Fibroblast of skin of abdomen (primary cell): ENCODE measurements around the gene SLC35B2.

ENCODE experiments used
- DNase-seq: peaks from one replicate; pipeline ENCODE4 v3.0.0-alpha.2; 2013

The SLC35B2 gene

DNA sequence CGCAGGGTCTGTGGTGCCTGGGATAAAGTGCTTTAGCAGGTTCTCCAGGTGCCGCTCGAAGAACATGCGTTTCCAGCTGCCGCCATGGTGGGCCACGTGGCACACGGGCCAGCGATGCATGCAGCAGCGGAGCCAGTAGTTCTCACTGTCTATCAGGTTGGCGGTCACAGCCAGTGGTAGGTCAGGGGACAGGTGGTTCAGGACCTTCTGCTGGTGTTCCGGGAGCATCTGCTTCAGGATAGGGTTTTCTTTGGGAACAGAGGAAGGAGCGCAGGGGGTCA, 28.9 kb upstream of the SLC35B2 start:
- no peak for DNase-seq

DNA sequence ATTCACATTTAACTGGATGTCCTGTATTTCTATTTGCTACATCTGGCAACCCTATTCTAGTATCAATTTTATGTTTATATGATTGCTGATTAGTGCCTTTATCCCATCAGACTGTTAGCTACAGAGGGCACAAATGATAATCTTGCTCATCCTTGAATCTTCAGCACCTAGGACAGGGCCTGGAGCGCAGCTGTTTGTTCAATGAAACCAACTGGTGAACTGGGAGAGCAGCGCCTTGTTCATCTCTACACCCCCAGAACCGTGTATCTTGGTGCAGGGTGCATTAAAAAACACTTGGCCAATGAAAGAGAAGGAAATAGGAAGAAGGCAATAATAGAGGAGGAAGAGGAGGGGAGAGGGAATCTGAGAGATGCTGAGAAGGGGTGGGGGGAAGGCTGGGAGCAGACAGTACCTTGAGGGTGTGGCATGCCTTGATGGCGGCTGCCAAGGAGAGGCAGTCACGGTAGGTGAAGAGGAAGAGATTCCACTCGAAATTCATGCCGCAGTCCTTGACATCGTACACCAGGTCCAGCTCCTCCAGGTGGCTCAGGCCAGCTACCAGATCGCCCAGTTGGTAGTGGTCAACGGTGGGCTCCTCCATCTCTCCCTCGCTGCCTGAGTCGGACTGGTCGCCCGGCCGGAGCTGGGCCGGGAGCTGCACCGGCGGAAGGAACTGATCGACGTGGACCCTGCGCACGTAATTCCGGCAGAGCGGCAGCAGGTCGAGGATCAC, 28.4 kb upstream of the SLC35B2 start:
- no peak for DNase-seq

DNA sequence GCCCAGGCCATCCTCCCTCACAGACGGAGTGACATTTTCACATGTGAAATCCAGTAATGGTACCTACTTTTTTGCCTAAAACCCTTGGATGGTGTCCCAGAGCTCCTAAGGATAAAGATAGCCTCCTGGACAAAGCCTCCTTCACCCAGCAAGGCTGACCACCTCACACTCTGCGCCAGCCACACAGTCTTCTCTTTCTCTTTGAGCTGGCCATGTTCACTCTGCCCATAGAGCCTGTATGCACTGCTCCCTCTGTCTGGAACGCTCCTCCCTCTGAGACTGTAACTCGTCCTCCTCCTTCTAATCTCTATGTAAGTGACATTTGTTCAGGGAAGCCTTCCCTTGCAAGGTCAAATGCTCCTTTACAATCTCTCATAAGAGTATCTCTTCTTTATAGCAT, 27.5 kb upstream of the SLC35B2 start:
- DNase-seq = no peak

DNA sequence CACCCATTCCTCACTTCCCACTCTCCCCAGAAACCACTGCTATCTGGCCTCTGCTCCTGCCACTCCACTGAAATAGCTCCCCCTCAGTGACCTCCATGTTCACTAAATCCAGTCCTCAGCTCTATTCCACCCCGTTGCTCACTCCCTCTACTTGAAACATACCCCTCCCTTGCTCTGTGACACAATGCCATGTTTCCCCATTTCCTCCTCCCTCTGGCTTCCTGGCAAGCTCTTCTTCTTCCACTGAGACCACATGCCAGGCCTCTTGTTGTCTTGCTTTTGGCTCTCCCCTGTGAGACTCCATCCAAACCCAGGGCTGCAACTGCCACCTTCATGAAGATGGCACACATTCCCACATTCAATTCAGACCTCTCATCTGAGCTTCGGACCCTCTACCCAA, 26.8 kb upstream of the SLC35B2 start:
- no peak for DNase-seq

DNA sequence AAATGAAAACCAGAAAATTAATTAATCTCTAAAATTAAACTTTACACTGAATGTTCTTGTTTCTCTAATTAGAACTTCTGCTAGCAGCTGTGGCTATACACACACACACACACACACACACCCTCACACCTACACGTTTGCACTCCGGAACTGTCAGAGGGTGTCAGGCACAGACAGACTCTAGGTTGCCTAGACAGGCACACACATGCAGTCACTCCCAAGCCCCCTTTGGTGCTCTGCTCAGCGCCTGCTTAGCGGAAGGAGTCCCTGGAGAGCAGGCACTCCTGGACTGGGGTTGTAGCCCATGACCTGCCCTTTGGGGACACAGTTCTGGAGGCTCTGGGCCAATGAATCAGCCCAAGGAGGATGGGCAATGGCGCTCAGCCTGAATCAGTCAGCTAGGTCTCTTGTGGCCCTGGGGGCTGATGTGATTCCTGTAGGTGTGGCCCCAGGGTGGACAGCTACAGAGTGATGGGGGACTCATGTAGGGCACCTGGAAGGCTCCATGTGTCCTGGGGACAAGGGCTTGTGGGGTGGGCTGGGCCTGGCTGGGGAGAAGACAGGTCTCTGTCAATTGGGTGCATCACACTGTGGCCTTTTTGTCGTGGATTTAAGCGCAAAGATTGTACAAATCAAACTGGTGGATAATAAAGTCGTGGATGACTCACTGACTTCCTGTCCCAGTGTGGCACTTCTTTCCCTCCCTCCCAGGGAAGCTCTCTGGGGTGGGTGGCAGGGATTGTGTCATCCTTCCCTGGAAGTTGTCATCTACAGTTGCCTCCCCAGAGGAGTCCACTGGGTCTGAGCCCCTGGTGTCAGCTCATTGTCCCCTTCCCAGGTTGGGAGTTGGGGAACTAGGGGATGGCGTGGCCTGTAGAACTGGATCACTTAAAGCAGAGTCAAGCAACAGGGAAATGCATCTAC, 21.7 kb upstream of the SLC35B2 start:
- DNase-seq = no peak

DNA sequence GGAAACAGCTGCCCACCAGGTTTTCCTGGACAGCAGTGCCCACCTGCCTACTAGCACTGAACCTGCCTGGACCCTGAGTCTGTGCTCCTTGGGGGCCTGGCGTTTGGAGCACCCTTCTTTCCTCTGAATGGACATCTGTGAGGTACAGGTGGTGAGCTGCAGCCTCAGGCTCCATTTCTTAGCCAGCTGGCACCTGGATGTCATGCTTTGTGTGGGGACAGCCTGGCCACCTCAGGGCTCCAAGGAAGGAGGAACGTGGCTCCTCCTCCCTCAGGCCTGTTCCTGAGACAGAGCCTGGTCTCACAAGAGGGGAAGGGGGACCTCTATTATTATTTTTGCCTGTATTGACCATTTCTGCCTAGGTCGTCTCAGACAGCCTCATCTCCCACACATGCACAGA, 21.0 kb upstream of the SLC35B2 start:
- DNase-seq = no peak

DNA sequence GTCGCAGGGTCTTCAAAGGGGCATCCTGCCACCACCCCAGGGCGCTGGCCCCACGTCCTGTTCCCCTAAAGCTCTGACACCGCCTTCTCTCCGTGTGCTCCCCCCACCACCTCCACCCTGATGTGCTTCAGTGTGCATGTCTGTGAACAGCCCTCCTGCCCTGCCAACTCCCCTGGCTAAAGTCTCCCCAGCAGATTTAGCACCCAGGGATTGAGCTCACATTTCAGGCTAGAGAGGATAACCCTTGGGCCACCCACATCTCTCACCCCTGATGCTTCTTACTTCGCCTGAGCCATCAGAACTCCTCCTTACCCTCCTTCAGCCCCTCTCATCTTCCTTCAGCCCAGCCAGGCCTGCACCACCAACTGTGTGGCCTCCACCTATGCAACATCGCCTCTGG, 20.4 kb upstream of the SLC35B2 start:
- no peak for DNase-seq

DNA sequence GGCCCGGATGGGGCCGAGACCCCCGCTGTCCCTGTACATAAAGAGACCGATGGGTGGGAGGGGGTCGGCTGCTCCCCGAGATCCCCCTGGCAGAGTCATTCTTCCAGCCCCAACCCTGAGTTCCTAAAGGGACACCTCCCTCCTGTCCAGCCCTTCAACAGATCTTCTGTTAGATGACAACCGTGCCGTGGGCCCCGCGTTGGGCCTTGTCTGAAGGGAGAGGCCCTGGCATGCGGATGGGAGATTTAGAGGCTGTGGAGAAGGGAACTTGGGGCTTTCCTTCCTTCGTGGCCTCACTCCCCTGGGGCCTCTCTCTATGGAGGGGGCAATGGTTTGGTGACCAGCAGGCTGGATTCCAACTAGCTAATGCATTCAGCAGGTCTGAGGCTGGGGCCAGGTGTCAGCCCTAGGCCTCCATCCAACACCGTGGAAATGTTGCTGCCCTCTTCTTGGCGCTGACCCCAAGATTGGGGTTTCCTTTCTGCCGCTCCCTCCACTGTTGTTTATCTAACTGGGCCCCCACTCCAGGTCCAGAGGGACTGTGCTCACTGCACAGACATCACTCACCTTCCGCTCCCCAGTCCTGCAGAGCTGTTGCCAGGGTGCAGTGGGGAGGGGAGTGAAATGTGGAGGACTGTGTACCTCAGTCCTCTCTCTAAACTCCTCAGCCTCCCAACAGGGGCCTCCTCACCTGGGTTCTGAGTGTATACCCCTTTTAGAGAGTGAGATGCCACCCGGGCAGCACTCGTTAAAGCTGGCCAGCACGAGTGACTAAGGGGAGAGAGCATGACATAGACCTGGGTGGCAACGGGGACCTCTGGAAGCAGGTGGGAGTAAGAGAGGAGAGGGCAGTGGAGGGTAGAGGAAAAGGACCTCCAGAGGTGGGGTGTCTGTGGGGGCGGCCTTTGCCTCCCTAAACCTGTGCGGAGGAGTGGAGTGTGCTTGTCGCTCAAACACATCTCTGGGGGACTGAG, 19.6 kb upstream of the SLC35B2 start:
- no peak for DNase-seq

DNA sequence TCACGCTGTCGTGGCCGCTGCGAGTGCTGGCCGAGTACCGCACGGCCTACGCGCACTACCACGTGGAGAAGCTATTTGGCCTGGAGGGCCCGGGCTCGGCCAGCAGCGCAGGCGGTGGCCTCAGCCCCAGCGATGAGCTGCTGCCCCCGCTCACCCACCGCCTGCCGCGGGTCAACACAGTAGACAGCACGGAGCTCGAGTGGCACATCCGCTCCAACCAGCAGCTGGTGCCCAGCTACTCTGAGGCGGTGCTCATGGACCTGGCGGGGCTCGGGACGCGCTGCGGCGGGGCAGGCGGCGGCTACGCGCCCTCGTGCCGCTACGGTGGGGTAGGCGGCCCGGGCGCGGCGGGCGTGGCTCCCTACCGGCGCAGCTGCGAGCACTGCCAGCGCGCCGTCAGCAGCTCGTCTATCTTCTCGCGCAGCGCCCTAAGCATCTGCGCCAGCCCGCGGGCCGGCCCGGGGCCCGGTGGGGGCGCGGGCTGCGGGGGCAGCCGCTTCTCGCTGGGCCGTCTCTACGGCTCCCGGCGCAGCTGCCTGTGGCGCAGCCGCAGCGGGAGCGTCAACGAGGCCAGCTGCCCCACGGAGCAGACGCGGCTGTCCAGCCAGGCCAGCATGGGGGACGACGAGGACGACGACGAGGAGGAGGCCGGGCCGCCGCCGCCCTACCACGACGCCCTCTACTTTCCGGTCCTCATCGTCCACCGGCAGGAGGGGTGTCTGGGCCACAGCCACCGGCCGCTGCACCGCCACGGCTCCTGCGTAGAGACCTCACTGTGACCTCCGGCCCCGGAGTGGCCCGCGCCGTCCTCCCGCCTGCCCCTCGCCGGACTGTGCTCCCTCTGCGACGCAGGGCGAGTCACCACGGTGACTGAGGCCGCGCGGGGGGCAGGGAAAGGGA, 18.7 kb upstream of the SLC35B2 start:
- DNase-seq = no peak

DNA sequence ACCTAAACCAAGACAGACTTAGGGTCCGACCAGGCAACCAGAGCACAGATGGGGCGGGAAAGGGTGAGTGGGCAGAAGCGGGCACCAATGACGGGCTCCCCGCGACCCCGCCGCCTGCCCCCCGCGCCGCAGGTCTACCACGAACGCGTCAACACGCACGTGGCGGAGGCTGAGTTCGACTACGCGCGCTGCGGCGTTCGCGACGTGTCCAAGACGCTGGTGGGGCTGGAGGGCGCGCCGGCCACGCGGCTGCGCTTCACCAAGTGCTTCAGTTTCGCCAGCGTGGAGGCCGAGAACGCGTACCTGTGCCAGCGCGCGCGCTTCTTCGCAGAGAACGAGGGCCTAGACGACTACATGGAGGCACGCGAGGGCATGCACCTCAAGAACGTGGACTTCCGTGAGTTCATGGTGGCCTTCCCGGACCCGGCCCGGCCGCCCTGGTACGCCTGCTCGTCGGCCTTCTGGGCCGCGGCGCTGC, 18.0 kb upstream of the SLC35B2 start:
- no peak for DNase-seq

DNA sequence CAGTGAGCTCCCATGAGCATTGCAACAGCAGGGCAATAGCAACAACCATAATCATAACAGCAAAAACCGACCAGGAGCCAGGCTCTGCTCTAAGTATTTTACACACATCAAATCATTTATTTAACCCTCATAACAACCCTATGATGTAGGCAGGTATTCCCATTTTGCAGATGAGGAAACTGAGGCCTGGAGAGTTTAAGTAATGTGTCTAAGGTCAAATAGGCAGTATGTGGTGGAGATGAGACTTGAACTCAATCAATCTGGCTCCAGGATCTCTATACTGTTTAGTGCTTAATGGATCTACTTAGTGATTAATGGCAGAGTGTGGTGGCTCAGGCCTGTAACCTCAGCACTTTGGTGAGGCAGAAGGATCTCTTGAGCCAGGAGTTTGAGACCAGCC, 16.3 kb upstream of the SLC35B2 start:
- no peak for DNase-seq

DNA sequence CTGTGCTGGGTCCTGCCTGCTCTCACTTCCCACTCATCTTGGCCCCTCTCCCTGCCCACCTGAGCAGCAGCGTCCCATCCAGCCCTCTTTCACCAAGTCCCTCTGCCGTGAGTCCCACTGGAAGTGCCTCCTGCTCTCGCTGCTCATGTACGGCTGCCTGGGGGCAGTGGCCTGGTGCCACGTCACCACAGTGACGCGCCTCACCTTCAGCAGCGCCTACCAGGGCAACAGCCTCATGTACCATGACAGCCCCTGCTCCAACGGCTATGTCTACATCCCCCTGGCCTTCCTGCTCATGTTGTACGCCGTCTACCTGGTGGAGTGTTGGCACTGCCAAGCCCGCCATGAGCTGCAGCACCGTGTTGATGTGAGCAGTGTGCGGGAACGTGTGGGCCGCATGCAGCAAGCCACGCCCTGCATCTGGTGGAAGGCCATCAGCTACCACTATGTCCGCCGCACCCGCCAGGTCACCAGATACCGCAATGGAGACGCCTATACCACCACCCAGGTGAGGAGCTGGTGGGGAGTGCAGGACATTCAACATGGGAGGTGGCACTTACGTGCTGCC, 15.8 kb upstream of the SLC35B2 start:
- DNase-seq = no peak

DNA sequence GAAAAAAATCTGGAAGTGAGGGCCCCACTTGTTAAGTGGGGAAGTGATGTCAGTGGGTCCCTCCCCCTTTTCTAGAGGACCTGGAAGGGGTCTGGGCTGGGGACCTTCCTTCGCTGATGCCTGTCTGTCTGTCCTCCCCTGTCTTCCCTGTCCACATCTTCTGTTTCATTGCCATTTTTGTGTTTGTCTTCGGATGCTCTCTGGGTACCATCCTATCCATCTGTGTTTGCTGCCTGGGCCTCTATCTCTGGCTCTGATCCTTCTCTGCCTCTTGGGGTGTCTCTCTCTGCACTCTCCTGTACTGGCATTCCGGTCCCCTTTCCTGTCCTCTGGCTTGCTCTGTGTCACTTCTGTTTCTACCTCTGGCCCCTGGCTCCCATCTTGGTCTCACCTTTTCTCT, 15.2 kb upstream of the SLC35B2 start:
- DNase-seq = no peak

DNA sequence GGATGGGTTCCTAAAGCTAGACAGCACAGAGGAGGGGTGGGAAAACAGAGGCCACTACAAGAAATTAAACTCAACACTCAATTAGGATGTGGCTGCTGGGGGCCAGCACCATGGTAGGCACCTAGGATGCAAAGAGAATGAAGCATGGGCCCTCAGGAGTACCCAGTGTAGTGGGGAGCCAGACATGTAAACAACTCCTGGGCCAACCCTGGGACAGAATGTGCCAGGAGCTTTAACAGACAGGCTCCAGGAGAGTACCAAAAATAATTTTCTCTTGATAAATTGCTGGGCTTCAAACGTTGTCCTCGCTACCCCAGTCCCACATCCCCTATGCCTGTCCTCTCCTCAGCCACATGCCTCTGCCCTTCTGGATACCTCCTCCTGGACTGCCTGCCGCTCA, 14.6 kb upstream of the SLC35B2 start:
- DNase-seq = no peak

DNA sequence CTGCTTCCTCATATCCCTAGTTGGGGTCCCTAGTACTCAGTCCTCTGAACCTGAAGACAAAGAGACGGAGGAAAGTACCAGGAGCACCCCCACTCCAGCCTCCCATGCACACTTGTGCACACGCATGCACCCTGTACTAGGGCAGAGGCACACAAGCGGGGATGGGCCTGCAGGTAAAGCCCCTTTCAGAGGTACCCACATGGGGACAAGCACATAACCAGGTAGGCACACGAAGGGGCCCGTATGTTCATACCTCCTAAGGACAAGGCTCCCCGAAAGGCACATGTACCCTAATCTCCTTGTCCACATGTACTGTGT, 14.0 kb upstream of the SLC35B2 start:
- DNase-seq = no peak

DNA sequence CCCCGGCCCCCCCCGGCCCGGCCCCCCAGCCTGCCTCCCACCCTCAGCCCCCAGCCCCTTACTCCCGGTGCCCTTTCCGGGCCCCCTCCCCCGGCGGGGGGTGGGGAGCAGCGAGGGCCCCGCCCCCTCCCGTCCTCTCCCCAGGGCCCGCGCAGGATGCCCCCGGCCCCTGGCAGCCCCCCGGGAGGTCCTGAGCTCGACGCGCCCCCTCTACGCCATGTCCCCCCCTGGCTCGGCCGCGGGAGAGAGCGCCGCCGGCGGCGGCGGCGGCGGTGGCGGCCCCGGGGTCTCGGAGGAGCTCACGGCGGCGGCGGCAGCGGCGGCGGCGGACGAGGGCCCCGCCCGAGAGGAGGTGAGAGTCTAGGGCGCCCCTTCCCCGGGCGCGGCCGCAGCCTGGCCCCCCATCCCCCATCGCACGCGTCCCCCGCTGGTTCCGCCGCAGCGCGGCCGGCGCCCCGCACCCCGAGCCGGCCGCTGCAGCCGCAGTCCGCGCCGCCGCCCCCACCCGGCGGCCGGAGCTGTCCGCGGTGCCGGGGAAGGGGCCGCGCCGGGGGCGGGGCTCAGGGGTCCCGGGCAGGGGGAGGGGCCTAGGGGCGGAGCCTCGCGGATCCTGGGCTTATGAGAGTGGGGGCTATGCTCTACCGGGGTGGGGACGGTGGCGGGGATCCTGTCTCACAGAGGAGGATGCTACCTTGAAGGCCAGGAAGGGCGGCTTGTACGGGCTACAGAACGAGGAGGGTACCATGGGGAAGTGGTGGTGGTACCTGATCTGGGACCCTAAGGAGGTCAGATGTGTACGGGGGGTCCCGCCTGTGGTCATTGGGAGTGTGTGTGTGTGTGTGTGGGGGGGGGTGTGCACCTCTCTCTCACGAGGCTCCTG, 13.4 kb upstream of the SLC35B2 start:
- DNase-seq = no peak

DNA sequence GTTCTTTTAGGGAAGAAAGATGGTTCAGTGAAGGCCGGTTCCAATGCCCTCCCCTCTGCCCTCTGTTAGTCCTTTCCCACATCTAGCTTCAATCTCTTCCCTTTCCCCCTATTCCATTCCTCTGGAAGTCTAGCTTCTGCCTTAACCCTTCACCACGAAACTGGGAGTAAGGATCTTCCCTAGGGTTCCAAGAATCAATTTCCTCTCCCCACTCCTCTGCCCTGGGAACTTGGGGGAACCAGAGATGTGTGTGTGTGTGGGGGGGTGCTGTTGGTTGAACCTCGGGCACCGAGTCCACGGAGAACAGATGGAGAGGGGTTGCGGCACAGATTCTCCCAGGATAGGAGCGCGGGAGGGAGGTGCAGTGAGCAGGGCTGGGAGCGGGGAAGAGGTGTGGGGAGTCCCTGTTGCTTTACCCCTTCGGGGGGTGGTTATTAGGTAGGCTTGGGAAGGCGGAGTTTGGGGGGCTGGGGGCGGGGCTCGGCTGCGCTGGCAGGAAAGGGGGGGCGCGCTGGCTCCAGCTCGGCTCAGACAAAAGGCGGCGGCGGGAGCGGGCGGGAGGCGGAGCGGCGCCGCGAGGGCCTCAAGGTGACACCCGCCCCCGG, 12.7 kb upstream of the SLC35B2 start, which contains the start of gene TMEM151B:
TMEM151B (plus strand) TSS at position 530 of the 605 bp plus-strand sequence. CDS start 293 bp downstream, outside the sequence.
- DNase-seq = no peak

DNA sequence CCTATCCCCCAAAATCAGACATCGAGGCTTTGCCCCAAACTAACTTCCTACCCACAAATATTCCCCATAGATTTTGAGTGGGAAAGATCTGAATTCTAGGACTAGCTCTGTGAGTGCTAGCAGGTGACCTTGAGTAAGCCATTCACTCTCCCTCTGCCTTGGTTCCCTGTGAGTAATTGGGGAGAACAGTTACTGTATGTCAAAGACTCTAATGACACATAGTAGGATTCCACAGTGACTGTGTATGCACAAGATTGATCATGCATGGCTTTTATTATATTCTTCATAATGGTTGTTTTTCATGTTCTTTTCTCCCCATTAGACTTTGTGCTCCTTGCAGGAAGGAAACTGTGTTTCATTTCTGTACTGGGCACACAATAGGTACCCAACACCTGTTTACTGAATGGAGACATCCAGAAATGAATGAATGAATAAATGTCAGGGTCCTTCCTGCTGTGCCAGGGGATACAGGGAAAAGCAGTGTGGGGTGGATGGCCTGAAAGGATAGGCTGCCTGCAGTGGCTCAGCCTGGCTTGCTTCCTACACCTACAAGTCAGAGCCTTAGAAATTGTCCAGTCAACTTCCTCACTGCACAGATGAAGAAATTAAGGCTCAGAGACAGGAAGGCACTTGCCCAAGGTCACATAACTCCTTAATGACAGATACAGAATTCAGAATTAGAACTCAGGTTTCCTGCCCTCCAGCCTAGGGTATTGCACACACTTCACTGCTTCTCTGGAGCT, 12.0 kb upstream of the SLC35B2 start:
- no peak for DNase-seq

DNA sequence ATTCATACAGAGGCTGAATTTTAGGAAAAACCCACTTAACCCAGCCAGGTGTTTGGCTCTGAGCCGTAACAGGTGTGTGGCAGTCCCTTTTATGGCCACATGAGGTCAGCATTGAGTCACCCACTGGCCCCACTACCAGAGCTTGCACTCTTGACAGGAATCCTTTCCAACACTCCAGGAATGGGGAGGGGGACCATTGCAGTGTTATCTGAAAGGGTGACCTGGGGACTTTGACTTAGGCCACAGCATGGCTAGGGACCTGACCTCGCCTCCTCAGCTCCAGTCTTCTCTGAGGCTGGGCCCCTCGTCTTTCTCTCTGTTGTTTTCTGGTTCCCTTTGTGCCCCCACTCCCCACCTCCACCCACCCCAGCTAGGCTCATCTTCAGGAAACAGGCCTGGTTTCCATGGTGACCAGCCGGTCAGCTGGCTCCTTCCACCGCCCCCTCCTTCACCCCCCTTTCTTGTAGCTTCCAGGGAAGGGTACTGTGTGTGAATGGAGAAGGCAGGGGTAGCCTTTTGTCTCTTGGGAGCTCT, 10.8 kb upstream of the SLC35B2 start:
- DNase-seq = peak; percentile 21
